ENCODE measurements around the gene PSMB5. TPM values are rescaled to one million over a fixed set of nuclear protein-coding genes. Genes with fewer than 3 reads are reported as not detected.
A peak's percentile ranks its signal among the peaks of the same experiment; 100 is the strongest.

Gene PSMB5
- total and polyA plus RNA-seq, 2 of the 13 experiments (the other 11 are each of a cell fraction or from before 2014, with no cell fraction given) = 705 to 871 TPM

- peak; percentile 99 for TF ChIP-seq ZNF280B (CRISPR knock-in tag; IDR thresholded peaks at IDR 0.05; ENCODE audit: borderline replicate concordance)
- no peak for TF ChIP-seq ZBTB3 (CRISPR knock-in tag; IDR thresholded peaks at IDR 0.05; ENCODE audit: borderline replicate concordance, low read depth)
- TF ChIP-seq SNAPC2 (CRISPR knock-in tag; IDR thresholded peaks at IDR 0.05) = peak; percentile 96
- peak; percentile 85; the same call in 1 of the 2 replicates for TF ChIP-seq ZNF205 (CRISPR knock-in tag; IDR thresholded peaks at IDR 0.05)
- peak; percentile 84; the same call in 1 of the 2 replicates for TF ChIP-seq E2F5 (CRISPR knock-in tag; conservative IDR thresholded peaks at IDR 0.05)
- TF ChIP-seq ZNF790 (CRISPR knock-in tag; IDR thresholded peaks at IDR 0.05; ENCODE audit: borderline replicate concordance) = peak; percentile 52; the same call in 1 of the 2 replicates
- TF ChIP-seq ZMAT3 (CRISPR knock-in tag; conservative IDR thresholded peaks at IDR 0.05) = peak; percentile 98
- TF ChIP-seq THRA (CRISPR knock-in tag; IDR thresholded peaks at IDR 0.05; ENCODE audit: borderline replicate concordance) = peak; percentile 85
- TF ChIP-seq ZSCAN29 (CRISPR knock-in tag; conservative IDR thresholded peaks at IDR 0.05) = peak; percentile 95
- peak; percentile 100 for TF ChIP-seq CREM (IDR thresholded peaks at IDR 0.05)
- TF ChIP-seq CREM (CRISPR knock-in tag; IDR thresholded peaks at IDR 0.05) = peak; percentile 61; the same call in 1 of the 2 replicates
- TF ChIP-seq FOSL1 (CRISPR knock-in tag; IDR thresholded peaks at IDR 0.05; ENCODE audit: borderline replicate concordance) = no peak
- TF ChIP-seq HNRNPL (IDR thresholded peaks at IDR 0.05; ENCODE audit: low read depth, low read length) = peak; percentile 90; the same call in 1 of the 2 replicates
- no peak; the same call in 1 of the 2 replicates for TF ChIP-seq ZBTB8A (CRISPR knock-in tag; IDR thresholded peaks at IDR 0.05; ENCODE audit: borderline replicate concordance, low read depth)
- TF ChIP-seq MXD3 (CRISPR knock-in tag; IDR thresholded peaks at IDR 0.05) = peak; percentile 93
- peak; percentile 84 for TF ChIP-seq ZNF142 (CRISPR knock-in tag; IDR thresholded peaks at IDR 0.05)
- TF ChIP-seq KDM3A (CRISPR knock-in tag; IDR thresholded peaks at IDR 0.05; ENCODE audit: low read depth) = peak; percentile 92; the same call in 1 of the 2 replicates
- TF ChIP-seq CBX5 (CRISPR knock-in tag; IDR thresholded peaks at IDR 0.05; ENCODE audit: borderline replicate concordance) = peak; percentile 79; the same call in 1 of the 2 replicates
- peak; percentile 85; the same call in 1 of the 2 replicates for TF ChIP-seq RBAK (CRISPR knock-in tag; IDR thresholded peaks at IDR 0.05)
Observed at GRCh38 chr14:23034498-23035302, at the start of gene PSMB5 (continued).
